EH (cell line): ENCODE results near the gene ZNF581.

Source experiments
- DNase-seq: peaks from one replicate; pipeline ENCODE4 v3.0.0-alpha.2; 2015; ENCODE audit warnings: low read depth

The ZNF581 gene

GRCh38 chr19:55679343-55680257 is 36.2 kb downstream of the ZNF581 start:
- peak; percentile 27 for DNase-seq

- DNase-seq: no peak
These were observed 37.1 kb downstream of the ZNF581 start for GRCh38 chr19:55680339-55681130.

DNA sequence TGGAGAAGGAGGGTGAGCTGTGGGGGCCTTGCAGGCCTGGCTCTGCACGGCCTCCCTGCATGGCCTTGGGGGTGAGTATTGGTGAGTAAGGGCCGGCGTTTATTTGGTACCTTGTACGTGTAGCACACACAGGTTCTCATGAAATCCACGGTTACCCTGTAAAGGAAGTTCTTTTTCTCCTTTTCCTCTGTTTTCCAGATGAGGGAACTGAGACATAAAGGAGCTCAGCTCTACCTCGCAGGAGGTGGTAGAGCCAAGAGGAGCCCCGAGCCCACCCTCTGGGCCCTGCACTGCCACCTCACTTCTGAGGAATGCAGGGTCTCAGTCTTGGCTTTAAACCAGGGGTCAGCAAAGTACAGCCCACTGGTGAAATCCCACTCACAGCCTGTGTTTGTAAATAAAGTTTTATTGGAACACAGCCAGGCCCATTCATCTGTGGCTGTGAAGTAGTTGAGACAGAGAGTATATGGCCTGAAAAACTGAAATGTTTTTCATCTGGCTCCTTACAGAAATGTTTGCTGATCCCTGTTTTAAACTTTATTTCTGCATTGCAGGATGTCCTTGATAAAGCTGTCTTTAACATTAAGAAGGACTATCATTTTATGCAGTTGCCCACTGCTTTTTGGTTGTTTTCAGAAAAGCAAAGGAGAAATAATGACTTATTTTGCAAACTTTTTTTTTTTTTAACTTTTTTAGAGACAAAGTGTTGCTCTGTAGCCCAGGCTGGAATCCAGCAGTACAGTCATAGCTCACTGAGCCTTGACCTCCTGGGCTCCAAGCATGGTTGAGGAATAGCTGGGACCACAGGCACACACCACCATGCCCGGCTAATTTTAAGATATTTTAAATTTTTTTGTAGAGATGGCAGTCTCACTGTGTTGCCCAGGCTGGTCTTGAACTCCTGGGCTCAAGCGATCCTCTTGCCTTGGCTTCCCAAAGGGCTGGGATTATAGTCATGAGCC is 38.0 kb downstream of the ZNF581 start:
- DNase-seq: peak; percentile 37

DNA sequence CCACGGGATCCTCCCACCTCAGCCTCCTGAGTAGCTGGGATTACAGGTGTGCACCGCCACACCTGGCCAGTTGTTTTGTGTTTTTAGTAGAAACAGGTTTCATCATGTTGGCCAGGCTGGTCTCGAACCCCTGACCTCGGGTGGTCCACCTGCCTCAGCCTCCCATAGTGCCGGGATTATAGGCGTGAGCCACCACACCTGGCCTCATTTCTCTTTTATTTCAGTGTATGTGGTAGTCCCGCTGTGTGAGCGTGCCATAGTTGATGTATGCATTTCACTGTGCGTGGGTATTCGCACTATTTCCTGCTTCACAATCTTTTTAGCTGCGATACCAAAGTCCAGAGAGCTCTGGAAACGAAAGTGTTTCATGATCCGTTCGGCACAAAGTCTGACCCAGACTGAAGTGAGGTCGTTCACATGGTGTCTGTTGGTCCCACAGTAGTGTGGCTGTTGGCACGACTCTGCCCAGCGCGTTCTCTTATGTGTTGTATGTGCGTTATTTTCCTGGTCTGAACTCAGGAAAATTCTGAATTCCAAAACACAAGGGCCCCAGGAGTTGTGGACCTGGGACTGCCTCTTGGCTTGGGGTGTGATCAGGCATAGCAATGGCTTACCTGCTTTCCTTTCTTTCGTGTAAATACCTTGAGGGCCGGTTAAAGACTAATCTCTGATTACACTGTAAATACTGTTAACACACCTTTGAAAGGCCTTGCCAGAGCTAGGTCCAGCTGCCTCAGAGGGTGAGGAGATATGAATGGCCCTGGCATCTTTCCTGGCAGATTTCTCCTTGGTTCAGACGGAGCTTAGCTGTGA is 40.2 kb downstream of the ZNF581 start:
- DNase-seq: no peak

DNA sequence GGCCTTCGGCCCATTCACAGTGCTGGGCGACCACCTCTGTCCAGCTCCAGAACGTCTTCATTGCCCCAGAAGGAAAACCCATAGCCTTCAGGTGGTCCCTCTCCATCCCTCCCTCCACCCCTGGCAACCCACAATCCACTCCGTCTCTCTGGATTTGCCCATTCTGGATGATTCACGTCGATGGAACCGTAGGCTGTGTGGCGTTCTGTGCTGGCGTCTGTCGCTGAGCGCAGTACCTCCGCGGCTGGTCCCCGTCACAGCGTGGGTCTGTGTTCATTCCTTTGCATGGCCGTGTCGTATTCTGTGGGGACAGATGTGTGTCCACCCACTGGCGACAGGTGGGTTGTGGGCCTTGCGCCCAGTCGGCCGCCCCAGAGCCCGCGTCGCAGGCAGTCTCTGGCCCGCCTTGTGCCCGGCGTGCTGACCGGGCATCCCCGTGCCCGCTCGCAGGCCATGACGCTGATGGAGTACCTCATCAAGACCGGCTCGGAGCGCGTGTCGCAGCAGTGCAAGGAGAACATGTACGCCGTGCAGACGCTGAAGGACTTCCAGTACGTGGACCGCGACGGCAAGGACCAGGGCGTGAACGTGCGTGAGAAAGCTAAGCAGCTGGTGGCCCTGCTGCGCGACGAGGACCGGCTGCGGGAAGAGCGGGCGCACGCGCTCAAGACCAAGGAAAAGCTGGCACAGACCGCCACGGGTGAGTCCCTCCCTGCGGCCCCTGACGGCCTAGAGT is 41.7 kb downstream of the ZNF581 start:
- DNase-seq: no peak

DNA sequence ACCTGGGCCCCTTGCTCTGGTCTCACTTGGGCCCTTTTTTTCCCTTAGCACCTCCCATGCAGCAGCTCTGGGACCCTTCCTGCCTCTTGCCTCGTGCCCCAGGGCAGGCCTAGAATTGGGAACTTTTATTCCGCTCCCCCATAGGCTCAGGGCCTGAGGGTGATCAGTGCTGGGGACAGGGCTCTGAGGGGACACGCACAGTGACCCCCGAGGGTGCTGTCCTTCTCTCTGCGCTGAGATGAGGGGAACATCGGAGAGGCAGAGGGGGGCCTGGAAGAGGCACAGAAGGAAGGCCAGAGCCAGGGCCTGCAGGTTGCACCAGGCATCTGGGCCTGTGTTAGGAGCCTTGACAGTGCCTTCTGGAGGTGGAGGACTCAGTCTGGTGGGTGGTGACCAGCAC is 42.3 kb downstream of the ZNF581 start:
- no peak for DNase-seq

DNA sequence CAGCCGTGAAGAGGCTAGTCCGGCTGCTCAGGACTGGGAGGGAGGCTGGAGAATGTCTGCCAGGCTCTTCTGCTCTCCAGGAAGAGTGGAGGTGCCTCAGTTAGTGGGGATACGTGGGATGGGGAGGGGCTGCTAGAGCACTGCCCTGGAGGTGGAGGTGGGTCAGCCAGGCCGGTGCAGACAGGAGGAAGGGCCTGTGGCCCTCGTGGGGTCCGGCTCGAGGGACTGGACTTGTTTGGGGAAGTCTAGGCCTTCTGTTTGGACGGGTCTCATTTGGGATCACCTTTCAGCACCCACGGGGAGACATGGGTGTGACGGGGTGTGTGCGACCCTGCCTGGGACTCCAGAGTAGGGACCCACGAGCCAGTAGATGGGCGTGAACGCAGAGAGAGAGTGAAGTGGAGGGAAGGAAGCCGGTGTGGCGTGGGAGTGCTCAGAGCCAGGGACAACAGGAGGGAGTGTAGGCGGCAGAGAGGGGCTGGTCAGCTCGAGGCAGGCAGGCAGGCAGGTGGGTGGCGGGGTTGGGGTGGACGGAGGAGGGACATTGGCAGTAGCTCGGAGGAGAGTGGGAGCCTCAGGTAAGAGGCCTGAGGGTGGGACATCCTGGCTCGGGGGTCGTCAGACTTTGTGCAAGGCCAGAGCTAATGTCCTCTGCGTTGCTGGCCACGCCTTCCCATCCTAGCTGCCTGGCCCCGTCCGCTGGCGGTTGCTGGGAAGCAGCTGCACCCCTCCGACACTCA is 43.0 kb downstream of the ZNF581 start:
- DNase-seq: no peak

DNA sequence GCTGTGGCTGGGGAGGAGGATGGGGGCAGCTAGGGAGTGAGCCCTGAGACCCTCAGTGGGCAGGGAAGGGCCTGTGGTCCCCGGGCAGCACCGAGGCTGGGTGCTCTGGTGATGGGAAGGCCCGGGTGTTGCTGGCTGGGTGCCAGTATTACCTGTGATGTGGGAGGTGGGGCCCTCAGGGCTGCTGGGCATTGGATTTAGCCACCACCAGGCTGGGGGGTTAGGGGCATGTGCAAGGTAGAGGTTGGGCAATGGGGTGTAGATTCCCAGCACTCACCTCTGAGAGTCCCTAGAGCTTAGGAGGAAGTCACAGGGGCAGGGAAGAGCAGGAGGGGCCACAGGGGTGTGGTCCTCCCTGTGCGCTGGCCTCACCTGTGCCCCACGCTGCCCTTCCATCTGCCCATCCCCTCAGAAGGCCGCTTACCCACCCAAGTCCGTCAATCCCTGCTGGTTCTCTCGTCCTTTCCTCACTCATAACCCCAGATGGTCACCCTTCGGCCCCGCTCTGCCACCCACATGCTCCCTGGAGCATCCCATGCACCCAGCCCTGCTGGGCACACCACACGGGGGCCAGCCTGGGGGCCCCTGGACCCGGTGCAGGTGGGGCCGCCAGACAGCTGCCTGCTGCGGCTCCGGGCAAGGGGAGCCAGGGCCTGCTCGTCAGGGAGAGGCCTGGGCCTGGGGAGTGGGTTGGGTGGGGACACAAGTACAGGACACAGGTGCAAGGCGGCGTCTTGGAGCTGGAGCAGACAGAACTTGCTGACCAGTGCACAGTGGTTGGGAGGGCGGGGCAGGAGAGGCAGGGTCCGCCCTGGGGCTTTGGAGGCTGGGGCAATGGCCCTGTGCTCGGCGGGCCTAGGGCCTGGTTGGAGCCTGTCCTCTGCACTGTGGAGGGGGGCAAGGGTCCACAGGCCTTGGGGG is 44.1 kb downstream of the ZNF581 start:
- no peak for DNase-seq

DNA sequence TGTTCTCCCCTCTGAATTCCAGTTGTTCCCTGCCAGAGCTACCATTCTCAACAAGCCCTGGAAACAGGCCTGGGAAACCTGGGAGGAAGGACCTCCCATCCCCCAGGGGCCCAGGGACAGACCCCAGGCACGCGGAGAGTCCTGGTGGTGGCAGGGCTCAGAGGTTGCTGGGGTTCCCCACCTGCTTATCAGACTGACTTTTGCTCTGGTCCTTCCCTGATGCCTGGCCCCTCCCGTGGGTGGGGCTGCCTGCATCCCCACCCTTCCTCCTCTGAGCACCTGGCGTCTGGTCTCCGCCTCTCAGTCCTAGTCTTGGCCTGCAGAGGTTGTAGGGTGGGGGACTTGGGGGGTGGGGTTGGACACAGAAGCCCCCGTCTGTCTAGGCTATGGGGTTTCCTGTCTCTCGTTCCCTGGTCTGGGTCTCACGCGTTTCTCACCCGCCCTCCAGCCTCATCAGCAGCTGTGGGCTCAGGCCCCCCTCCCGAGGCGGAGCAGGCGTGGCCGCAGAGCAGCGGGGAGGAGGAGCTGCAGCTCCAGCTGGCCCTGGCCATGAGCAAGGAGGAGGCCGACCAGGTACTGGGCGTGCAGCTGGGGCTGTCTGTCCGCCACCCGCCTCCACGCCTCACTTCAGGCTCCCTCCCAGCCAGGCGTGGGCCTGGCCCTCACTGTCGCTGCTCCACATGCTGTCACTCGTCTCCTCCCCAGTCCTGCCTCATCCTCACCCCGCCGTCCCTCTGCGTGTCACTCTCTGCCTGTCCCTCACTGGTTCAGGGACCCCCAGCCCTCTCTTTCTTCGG is 45.2 kb downstream of the ZNF581 start:
- DNase-seq: no peak

DNA sequence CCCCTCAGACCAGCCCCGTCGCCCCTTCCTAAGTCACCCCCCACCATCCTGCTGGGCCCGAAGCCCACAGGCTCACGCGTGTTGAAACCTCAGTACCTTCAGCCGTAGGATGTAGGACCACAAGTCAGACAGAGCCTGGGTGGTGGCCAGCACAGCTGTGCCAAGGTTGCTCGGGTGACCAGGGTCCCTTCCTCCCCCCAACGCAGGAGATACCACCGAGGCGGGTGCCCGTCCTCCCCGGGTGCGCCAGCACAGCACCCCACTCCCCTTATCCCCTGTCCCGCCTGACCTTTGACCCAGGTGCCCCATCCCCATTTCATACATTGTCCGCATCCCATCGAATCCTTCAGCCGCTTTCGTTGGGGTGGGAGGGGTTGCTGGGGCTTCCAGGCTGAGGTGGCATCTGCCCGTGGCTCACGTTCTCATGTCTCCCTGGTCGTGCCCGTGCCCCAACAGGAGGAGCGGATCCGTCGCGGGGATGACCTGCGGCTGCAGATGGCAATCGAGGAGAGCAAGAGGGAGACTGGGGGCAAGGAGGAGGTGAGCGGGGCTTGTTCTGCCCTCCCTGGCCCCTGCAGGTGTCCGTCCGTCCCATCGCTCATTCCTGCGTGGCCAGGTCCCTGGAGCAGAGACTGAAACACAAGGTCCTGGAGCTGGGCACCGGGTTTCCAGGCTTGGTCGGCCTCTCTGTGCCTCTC is 46.1 kb downstream of the ZNF581 start:
- no peak for DNase-seq

DNA sequence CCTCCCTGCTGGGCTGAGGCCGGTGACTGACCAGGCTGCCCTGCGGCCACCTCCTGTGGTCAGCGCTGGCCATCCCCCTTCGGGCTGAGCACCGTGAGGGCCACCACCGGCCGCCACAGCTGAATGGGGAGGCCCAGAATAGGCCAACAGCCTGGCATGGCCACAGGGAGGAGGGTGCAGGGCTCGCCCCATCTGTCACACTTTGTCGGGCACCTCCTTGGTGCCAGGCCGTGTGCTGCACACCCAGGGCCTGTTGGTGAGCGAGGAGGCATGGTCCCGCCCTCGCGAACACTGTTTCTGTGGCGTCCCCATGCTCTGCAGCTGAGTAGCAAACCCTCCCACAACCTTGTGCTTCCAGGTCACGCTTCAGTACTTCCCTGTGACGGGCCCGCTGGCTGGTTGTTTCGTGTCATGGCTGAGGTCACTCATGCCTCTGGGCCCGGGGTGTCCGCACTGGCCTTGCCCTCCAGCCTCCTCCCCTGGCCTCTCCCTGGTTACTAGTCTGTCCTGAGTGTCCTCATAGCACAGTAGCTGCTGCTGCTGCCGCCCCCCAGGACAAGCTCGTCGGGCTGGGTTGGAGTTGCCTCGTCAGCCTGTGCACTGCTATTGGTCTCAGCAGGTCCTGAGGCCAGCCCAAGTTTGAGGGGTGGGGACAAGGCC is 46.8 kb downstream of the ZNF581 start:
- DNase-seq: no peak

GRCh38 chr19:55690769-55691545 is 47.5 kb downstream of the ZNF581 start:
- DNase-seq: no peak

GRCh38 chr19:55691561-55692481 is 48.4 kb downstream of the ZNF581 start:
- no peak for DNase-seq

GRCh38 chr19:55692681-55693081 is 49.2 kb downstream of the ZNF581 start:
- DNase-seq: no peak
